ENCODE results near the gene PHACTR2.
"Not testable (repeated sequence)": the region's sequence is repeated elsewhere in the genome, so short reads cannot be mapped to it uniquely, and the experiment has no call there.

PHACTR2 gene

DNA sequence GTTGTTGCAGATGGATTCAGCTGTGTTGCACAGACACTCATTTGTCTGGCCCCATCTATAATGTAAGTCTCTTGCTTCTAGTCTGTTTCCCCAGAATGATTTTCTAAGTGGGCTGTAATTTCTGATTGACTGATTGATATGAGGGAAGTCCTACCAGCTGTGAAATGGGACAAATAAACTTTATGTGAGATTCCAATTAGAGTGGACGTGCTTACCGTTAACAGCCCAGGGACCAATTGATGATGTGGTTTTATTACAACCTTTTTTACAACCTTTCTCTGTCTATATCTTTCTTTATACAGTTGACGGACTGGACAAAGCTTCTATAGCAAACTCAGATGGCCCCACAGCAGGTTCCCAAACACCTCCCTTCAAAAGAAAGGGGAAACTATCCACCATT, 33.9 kb downstream of the PHACTR2 start:
- DNase-seq (ENCODE audit: insufficient read length, low spot score) (no peak), FAIRE-seq (no peak)
- TF ChIP-seq POU2F2 (IDR thresholded peaks at IDR 0.05; ENCODE audit: low read depth, low read length): no peak
- TF ChIP-seq POLR2AphosphoS5 (IDR thresholded peaks at IDR 0.05; ENCODE audit: low read depth, low read length): no peak
- TF ChIP-seq TAF1 (IDR thresholded peaks at IDR 0.05; ENCODE audit: low read depth, low read length): no peak
- TF ChIP-seq POLR2A (IDR thresholded peaks at IDR 0.05; ENCODE audit: low read depth, low read length): no peak

DNA sequence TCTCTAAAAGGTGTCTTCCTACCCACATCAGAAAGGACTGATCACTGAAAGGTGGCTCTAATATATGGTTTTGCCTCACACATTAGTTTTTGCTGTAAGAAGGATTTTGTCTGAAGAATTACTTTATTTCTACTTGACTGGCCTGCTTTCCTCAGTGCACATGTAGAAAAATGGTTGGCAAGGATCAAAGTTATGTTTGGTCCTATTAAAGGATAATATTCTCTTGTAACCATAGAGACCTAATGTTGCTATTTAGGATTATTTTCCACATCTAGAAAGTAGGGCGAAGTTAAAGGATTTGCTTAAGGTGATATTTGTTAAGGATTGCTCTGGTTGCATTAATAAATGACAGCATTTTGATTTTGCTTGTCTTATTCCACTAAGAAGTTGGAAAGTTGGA, 40.7 kb downstream of the PHACTR2 start:
- FAIRE-seq (no peak), DNase-seq (ENCODE audit: insufficient read length, low spot score) (no peak)
- TF ChIP-seq SPI1 (IDR thresholded peaks at IDR 0.05; ENCODE audit: low read depth, low read length) (no peak), POU2F2 (IDR thresholded peaks at IDR 0.05; ENCODE audit: low read depth, low read length) (no peak), POLR2A (IDR thresholded peaks at IDR 0.05; ENCODE audit: low read depth, low read length) (no peak), PAX5 (IDR thresholded peaks at IDR 0.05; ENCODE audit: insufficient read depth, low read length, severe bottlenecking) (no peak), TAF1 (IDR thresholded peaks at IDR 0.05; ENCODE audit: low read depth, low read length) (no peak), POLR2AphosphoS5 (IDR thresholded peaks at IDR 0.05; ENCODE audit: low read depth, low read length) (no peak)

GRCh38 chr6:143721642-143722041, 43.9 kb downstream of the PHACTR2 start:
- no peak for FAIRE-seq
- TF ChIP-seq PAX5 (IDR thresholded peaks at IDR 0.05; ENCODE audit: insufficient read depth, low read length, severe bottlenecking) (no peak), SPI1 (IDR thresholded peaks at IDR 0.05; ENCODE audit: low read depth, low read length) (no peak), POLR2A (IDR thresholded peaks at IDR 0.05; ENCODE audit: low read depth, low read length) (no peak), POLR2AphosphoS5 (IDR thresholded peaks at IDR 0.05; ENCODE audit: low read depth, low read length) (no peak), TAF1 (IDR thresholded peaks at IDR 0.05; ENCODE audit: low read depth, low read length) (no peak), POU2F2 (IDR thresholded peaks at IDR 0.05; ENCODE audit: low read depth, low read length) (no peak)

GRCh38 chr6:143724876-143725275, 47.1 kb downstream of the PHACTR2 start:
- FAIRE-seq (no peak), DNase-seq (ENCODE audit: insufficient read length, low spot score) (no peak)
- TF ChIP-seq SPI1 (IDR thresholded peaks at IDR 0.05; ENCODE audit: low read depth, low read length) (no peak), POLR2AphosphoS5 (IDR thresholded peaks at IDR 0.05; ENCODE audit: low read depth, low read length) (no peak), POU2F2 (IDR thresholded peaks at IDR 0.05; ENCODE audit: low read depth, low read length) (no peak), PAX5 (IDR thresholded peaks at IDR 0.05; ENCODE audit: insufficient read depth, low read length, severe bottlenecking) (no peak), TAF1 (IDR thresholded peaks at IDR 0.05; ENCODE audit: low read depth, low read length) (no peak), POLR2A (IDR thresholded peaks at IDR 0.05; ENCODE audit: low read depth, low read length) (no peak)

More at GRCh38 chr6:143721642-143722041, 43.9 kb downstream of the PHACTR2 start:
- DNase-seq (ENCODE audit: insufficient read length, low spot score): no peak

- peak; percentile 74 for TF ChIP-seq SPI1 (IDR thresholded peaks at IDR 0.05; ENCODE audit: low read depth, low read length)
- TF ChIP-seq PAX5 (IDR thresholded peaks at IDR 0.05; ENCODE audit: insufficient read depth, low read length, severe bottlenecking): no peak
- DNase-seq (ENCODE audit: insufficient read length, low spot score) (no peak), FAIRE-seq (no peak)
Measured at GRCh38 chr6:143726015-143726647, 48.4 kb downstream of the PHACTR2 start.

- FAIRE-seq (peak; percentile 50), DNase-seq (ENCODE audit: insufficient read length, low spot score) (no peak)
- TF ChIP-seq POLR2A (IDR thresholded peaks at IDR 0.05; ENCODE audit: low read depth, low read length) (no peak), PAX5 (IDR thresholded peaks at IDR 0.05; ENCODE audit: insufficient read depth, low read length, severe bottlenecking) (no peak), POU2F2 (IDR thresholded peaks at IDR 0.05; ENCODE audit: low read depth, low read length) (no peak), TAF1 (IDR thresholded peaks at IDR 0.05; ENCODE audit: low read depth, low read length) (no peak)
Measured at GRCh38 chr6:143727035-143727434, 49.3 kb downstream of the PHACTR2 start.

DNA sequence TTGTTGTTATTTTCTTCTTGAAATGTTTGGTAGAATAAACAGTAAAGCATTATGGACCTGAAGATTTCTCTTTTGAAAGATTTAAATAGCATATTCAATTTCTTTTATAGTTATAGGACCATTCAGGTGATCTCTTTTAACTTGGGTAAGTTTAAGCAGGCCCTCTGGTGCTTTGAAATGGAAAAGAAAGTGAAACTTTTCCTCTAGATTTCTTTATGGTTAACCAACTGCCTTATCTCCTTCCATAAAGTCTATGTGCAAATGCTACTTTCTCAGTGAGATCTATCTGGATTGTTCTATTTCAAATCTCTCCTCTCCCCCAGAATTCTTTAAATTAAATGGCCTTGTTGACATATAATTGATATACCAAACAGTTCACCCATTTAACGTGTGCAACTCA, 54.0 kb downstream of the PHACTR2 start:
- TF ChIP-seq POLR2A (IDR thresholded peaks at IDR 0.05; ENCODE audit: low read depth, low read length): no peak
- FAIRE-seq: no peak
- DNase-seq (ENCODE audit: insufficient read length, low spot score): no peak

GRCh38 chr6:143732536-143732935, 54.8 kb downstream of the PHACTR2 start:
- TF ChIP-seq POU2F2 (IDR thresholded peaks at IDR 0.05; ENCODE audit: low read depth, low read length) (no peak), POLR2AphosphoS5 (IDR thresholded peaks at IDR 0.05; ENCODE audit: low read depth, low read length) (no peak), SPI1 (IDR thresholded peaks at IDR 0.05; ENCODE audit: low read depth, low read length) (peak; percentile 57), PAX5 (IDR thresholded peaks at IDR 0.05; ENCODE audit: insufficient read depth, low read length, severe bottlenecking) (no peak), TAF1 (IDR thresholded peaks at IDR 0.05; ENCODE audit: low read depth, low read length) (no peak), POLR2A (IDR thresholded peaks at IDR 0.05; ENCODE audit: low read depth, low read length) (no peak)
- FAIRE-seq: no peak
- no peak for DNase-seq (ENCODE audit: insufficient read length, low spot score)

DNA sequence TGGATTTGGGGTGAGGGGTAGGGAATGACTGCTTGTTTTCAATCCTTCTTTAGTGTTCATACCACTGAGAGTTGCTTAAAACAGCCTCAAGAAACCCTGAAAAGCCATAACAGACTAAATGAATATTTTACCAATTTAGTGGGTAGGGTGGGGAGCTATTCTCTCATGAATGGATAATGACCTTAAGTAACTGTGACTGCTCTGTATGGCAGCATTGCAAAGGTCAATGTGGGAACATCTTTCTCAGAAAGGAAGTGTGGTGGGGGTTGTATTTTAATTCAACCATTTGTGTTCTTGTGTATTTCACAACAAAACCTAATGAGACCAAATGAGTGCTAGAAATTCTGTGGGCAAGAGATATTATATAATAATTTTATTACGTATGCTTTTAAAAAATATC, 55.7 kb downstream of the PHACTR2 start:
- no peak for FAIRE-seq
- DNase-seq (ENCODE audit: insufficient read length, low spot score): no peak
- TF ChIP-seq POLR2A (IDR thresholded peaks at IDR 0.05; ENCODE audit: low read depth, low read length): no peak

DNA sequence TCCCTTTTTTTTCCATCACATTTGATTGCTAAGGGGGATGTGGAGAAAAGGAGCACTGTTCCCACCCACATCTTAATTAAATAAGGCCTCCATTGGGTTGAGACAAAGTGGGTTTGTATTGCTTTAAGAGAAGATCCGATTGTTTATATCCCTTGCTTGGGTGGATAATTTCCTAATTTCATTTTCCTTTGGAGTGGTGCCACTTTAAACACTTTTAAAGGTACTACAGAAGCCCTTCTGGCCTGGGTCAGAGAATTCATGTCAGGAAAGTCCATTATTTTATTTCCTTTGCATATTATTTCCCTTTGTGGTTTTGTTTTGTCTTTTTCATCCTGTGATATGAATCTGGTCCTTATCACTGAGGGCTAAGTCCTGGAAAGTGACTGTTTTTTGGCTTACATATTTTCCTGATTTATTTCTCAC, 56.9 kb downstream of the PHACTR2 start:
- TF ChIP-seq POLR2A (IDR thresholded peaks at IDR 0.05; ENCODE audit: low read depth, low read length): no peak
- TF ChIP-seq PAX5 (IDR thresholded peaks at IDR 0.05; ENCODE audit: insufficient read depth, low read length, severe bottlenecking): no peak
- TF ChIP-seq TAF1 (IDR thresholded peaks at IDR 0.05; ENCODE audit: low read depth, low read length): no peak
- TF ChIP-seq SPI1 (IDR thresholded peaks at IDR 0.05; ENCODE audit: low read depth, low read length): no peak
- TF ChIP-seq POLR2AphosphoS5 (IDR thresholded peaks at IDR 0.05; ENCODE audit: low read depth, low read length): no peak
- no peak for TF ChIP-seq POU2F2 (IDR thresholded peaks at IDR 0.05; ENCODE audit: low read depth, low read length)
- FAIRE-seq (no peak), DNase-seq (ENCODE audit: insufficient read length, low spot score) (no peak)

- not testable (repeated sequence) for FAIRE-seq; DNase-seq (ENCODE audit: insufficient read length, low spot score)
Measured at GRCh38 chr6:143738072-143738690, 60.4 kb downstream of the PHACTR2 start.
